ENCODE measurements around the gene PSMD14.

PSMD14 gene

DNA sequence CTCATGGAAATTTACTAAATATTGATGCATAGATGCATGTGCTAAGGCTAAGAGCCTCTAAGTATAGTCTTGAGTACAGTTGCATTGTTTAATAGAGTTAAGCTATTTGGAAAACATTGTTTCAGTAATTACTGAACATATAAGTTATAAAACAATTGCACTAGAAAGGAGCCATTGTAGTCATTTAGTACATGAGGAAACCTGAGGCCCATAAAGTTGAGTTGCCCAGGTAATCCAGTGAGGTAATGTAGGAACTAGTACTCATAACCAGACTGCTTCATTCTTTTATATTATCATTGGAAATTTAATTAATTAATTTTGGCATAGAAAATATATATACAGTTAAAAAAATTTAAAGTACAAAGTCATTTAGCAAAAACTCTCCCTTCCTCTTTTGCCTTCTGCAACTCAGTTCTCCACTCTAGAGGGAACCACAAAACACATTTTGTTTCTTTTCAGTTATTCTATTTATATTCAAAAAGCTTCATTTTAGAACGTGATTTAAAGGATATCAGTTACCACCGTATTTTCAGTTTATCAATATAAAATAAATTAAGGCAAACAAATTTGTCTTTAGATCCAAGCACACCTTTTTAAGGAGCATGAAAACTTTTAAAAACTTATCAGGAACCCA is 80.0 kb downstream of the PSMD14 start:
- DNase-seq = no peak

- DNase-seq = no peak
These were observed 83.7 kb downstream of the PSMD14 start for GRCh38 chr2:161391737-161392506.

DNA sequence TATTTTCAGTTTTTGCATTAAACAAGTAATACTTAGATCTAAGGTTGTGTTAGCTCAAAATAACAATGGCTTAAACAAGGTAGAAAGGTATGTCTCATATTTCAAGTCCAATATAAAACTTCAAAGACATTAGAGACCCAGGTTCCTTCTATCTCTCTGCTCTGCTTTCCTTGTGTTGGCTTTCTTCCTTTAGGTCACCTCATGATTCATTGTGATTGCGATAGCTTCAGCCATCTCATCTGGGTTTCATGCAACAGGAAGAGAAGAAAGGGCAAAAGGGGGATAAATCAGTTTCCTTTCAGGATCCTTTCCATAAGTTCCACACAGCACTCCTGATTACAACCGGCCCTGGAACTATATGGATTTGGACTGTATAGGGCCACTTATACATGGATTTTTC is 91.9 kb downstream of the PSMD14 start:
- no peak for DNase-seq

GRCh38 chr2:161402297-161402696 is 94.1 kb downstream of the PSMD14 start:
- DNase-seq = no peak

- DNase-seq = no peak
These were observed 98.1 kb downstream of the PSMD14 start for GRCh38 chr2:161406316-161406715.

DNA sequence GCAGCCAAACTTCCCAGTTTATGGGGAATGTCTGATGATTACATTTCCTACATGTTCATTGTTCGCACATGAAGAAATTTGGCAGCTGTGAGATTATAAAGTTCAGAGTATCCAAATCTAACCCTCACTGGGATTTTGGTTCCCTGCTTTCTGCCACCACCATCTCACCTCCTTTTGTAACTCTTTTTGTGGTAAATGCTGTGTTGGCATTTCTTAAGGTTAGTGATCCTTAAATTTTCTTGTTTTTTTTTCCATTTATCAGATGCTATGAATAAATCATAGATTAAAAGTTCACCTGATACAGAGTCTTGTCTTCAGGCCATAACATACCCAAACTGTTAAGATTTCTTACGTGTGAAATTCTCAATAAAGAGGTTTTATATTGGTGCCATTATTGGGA is 99.4 kb downstream of the PSMD14 start:
- no peak for DNase-seq

GRCh38 chr2:161409308-161409907 is 101.2 kb downstream of the PSMD14 start:
- no peak for DNase-seq

- no peak for DNase-seq
These were observed 104.1 kb downstream of the PSMD14 start for GRCh38 chr2:161412346-161412745.

DNA sequence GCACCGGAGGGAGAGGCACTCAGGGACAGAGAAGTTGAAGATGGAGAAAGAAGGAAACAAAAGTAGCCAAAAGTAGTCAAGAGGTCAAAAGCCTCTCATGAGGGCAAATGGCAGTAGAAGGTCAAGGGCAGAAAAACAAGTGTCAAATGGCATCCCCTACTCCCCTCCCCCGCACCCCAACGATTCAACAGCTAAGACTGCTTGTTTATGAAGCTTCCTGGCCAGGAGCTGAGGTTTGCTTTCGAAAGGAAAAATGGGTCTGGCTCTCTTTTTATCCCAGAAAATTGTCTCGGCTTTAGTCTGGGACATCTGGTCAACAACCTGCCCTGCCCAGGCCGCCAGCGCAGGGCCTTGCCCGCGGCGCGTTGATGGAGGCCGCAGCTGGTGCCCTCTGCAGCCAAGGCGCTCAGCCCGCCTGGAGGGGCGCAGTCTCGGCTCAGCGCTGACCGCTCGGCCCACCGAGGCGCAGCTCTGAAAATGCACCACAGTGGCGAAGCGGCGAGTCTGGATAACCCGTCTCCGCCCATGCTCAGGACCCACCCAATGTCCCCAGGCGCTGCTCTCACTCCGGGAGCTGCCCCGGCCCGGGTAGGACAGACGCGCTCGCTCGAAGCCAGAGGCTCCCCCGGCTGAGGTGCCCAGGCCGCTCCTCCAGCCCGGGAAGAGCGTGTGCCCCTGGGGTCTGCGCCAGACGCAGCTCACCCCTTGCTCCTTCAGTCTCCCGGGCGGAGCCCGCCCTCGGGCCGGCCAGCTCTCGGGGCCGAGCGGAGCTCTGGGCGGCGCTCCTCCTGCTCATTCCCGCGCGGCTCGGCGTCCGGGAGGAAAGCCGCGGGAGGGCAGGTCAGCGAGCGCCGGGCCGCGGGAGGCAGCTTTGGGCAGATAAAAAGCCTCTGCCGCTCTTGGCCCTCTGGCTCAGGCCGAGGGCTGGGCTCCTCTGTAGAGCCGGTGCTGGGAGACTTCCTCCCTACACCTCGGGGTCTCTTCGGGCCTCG is 106.1 kb downstream of the PSMD14 start:
- no peak for DNase-seq

DNA sequence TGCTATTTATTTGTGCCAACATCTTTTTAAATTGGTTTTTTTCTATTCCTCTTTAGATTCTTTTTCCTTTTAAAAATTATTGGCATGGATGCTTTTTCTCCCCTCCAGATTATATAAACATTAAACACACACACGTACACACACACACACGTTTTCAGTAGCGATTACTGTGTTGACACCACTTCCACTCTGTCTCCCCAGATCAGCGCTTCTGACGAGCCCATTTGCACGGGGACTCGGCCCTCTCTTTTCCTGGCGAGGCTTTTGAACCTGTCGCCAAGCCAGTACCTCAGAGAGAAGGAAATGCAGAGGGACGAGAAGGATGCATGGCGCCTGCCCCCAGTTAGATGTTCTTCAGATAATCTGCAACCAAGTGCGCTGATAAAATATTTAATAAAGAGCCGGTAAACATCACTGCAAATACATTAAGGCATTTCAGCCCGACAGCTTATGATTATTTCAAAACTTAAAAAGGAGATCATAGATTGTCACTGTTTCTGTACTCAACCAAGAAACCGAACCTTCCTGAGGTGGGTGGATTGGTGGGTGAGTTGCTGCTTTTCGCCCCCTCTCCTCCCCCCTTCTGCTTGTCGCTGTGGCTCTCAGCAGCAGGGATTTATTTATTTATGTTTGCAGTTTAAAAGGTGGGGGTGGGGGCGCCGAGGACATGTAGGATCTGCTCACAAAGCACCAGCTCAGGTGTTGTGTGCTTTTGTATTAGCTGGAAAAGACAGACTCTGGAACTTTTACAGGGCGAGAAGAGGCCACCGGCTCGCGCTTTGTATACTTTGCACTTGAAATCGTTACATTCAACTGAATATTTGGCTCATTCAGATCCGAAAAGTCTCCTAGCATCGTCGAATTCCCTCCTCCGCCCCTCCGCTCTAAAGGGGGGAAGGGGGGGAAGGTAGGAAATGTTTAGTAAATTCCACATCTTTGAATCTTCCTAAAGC is 107.1 kb downstream of the PSMD14 start:
- no peak for DNase-seq

DNA sequence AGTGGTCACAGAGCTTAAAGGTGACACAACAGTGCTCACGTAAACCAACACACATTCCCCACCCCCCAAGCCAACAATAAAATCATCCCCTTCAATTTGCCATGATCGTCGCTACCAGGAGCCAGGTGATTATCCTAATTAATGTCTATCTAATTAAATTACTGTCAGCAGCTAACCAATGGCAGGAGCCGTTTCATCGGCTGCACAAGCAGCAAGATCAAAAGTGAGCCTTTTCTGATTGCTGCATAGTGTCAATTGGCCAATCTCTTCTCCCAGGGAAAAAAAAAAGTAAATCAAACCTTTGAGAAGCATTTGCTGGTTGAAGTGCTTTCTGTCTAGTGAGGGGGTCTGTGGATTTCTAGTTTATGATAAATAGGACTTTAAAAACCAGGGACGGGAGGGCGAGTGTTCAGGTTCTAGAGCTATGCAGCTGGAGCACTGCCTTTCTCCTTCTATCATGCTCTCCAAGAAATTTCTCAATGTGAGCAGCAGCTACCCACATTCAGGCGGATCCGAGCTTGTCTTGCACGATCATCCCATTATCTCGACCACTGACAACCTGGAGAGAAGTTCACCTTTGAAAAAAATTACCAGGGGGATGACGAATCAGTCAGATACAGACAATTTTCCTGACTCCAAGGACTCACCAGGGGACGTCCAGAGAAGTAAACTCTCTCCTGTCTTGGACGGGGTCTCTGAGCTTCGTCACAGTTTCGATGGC is 107.9 kb downstream of the PSMD14 start, which contains the start of gene TBR1:
TBR1 (plus strand) TSS at position 311 of the 721 bp plus-strand sequence; CDS start at position 425, 114 bp downstream.
- DNase-seq = no peak

GRCh38 chr2:161416708-161417437 is 108.6 kb downstream of the PSMD14 start:
- DNase-seq = no peak

DNA sequence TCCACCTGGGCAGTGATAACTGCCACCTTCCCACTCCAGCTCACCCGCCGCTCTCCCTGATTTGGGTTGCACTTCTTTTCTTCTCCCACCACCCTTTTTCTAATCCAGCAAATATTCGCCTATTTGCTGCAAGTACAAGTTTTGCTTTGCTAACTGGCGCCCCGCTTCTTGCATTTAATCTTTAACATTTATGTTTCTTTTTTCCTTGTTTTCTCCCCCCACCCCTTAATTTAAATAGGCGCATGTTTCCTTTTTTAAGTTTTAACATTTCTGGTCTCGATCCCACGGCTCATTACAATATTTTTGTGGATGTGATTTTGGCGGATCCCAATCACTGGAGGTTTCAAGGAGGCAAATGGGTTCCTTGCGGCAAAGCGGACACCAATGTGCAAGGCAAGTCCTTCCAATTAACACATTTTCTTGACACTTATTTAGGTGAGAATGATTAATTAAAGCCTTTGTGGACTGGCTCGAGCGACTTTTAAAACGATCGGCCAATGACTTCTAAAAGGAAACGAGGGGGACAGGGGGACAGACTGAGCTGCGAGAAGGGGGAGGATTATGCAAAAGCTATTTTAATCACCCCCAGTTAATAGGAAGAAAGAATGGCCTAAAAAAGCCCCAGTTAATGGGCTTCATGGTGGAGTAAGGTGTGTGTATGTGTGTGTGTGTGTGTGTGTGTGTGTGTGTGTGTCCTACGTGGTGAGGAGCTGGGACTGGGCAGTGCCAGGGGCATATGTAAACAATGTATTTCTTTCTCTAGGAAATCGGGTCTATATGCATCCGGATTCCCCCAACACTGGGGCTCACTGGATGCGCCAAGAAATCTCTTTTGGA is 109.4 kb downstream of the PSMD14 start:
- DNase-seq = no peak

- no peak for DNase-seq
These were observed 110.1 kb downstream of the PSMD14 start for GRCh38 chr2:161418275-161418714.

- DNase-seq = no peak
These were observed 110.8 kb downstream of the PSMD14 start for GRCh38 chr2:161418715-161419637.

GRCh38 chr2:161419638-161420190 is 111.5 kb downstream of the PSMD14 start:
- no peak for DNase-seq

GRCh38 chr2:161420406-161421074 is 112.3 kb downstream of the PSMD14 start:
- DNase-seq = no peak
